ENCODE measurements around the gene DENND1B.
"Not testable (repeated sequence)": the region's sequence is repeated elsewhere in the genome, so short reads cannot be mapped to it uniquely, and the experiment has no call there.

The DENND1B gene

GRCh38 chr1:197541411-197541810, 233.9 kb downstream of the DENND1B start:
- Histone ChIP-seq H3K27ac (ENCODE audit: low read length) (no peak overlapping the region), H3K36me3 (ENCODE audit: control insufficient read depth, insufficient read depth, low read length) (no peaks in the 10 kb centered on the region), H3K27me3 (ENCODE audit: control insufficient read depth, insufficient read depth, low read length) (no peaks in the 10 kb centered on the region), H3K4me1 (ENCODE audit: control insufficient read depth, insufficient read depth, low read length) (no peaks in the 10 kb centered on the region), H3K9me3 (ENCODE audit: control insufficient read depth, insufficient read depth, low read length) (no peaks in the 10 kb centered on the region), H3K4me3 (ENCODE audit: low read length) (no peak overlapping the region)
- no peak for DNase-seq (ENCODE audit: low read depth, low spot score)

- Histone ChIP-seq H3K27ac (ENCODE audit: low read length) (no peak overlapping the region), H3K36me3 (ENCODE audit: control insufficient read depth, insufficient read depth, low read length) (no peaks in the 10 kb centered on the region), H3K27me3 (ENCODE audit: control insufficient read depth, insufficient read depth, low read length) (no peaks in the 10 kb centered on the region), H3K4me1 (ENCODE audit: control insufficient read depth, insufficient read depth, low read length) (no peaks in the 10 kb centered on the region), H3K4me3 (ENCODE audit: low read length) (no peak overlapping the region), H3K9me3 (ENCODE audit: control insufficient read depth, insufficient read depth, low read length) (no peaks in the 10 kb centered on the region)
- no peak for DNase-seq (ENCODE audit: low read depth, low spot score)
- WGBS (ENCODE audit: insufficient coverage, insufficient read length), result no CpG with 5 or more reads among the region's 4 CpGs
Measured at GRCh38 chr1:197526736-197527371, 248.4 kb downstream of the DENND1B start.

GRCh38 chr1:197521118-197521739, 254.1 kb downstream of the DENND1B start:
- DNase-seq (ENCODE audit: low read depth, low spot score), result no peak
- WGBS (ENCODE audit: insufficient coverage, insufficient read length), result no CpG with 5 or more reads among the region's 2 CpGs

DNA sequence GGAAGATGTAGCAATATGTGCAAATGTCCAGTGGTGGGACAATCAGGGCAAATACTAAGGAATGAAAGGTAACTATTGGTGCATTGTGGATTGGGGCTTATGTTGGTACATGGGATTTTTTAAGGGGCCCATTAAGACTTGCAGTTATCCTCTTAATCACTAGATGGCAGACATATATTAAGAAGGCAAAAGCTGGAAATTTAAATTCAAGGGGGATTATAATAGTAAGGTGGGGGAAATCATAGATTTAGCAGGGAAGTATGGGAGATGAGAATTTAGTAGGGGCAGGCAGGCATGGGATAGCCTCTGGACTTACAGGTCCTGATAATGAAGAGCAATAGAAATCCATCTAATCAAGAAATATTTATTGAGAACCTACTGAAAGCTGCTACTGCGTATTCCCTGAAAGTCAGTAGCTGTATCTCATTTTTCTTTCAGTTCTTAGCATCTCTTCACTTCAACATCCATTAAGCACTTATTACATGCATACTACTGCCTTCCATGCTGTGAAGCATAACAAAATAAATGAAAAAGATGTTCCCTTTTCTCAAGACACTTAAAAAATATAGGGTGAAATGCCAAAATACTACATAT, 255.4 kb downstream of the DENND1B start:
- no CpG with 5 or more reads among the region's 1 CpG for WGBS (ENCODE audit: insufficient coverage, insufficient read length)
- no peaks in the 10 kb centered on the region for H3K36me3 ChIP-seq (ENCODE audit: control insufficient read depth, insufficient read depth, low read length)
- H3K4me3 ChIP-seq (ENCODE audit: low read length), result no peak overlapping the region
- H3K27ac ChIP-seq (ENCODE audit: low read length), result no peak overlapping the region
- H3K4me1 ChIP-seq (ENCODE audit: control insufficient read depth, insufficient read depth, low read length), result no peaks in the 10 kb centered on the region
- no peaks in the 10 kb centered on the region for H3K9me3 ChIP-seq (ENCODE audit: control insufficient read depth, insufficient read depth, low read length)
- no peak for DNase-seq (ENCODE audit: low read depth, low spot score)
- H3K27me3 ChIP-seq (ENCODE audit: control insufficient read depth, insufficient read depth, low read length), result no peaks in the 10 kb centered on the region

More at GRCh38 chr1:197521118-197521739, 254.1 kb downstream of the DENND1B start:
- Histone ChIP-seq H3K9me3 (ENCODE audit: control insufficient read depth, insufficient read depth, low read length) (no peaks in the 10 kb centered on the region), H3K27me3 (ENCODE audit: control insufficient read depth, insufficient read depth, low read length) (no peaks in the 10 kb centered on the region), H3K4me3 (ENCODE audit: low read length) (no peak overlapping the region), H3K27ac (ENCODE audit: low read length) (no peak overlapping the region), H3K4me1 (ENCODE audit: control insufficient read depth, insufficient read depth, low read length) (no peaks in the 10 kb centered on the region), H3K36me3 (ENCODE audit: control insufficient read depth, insufficient read depth, low read length) (no peaks in the 10 kb centered on the region)

- no CpG with 5 or more reads among the region's 1 CpG for WGBS (ENCODE audit: insufficient coverage, insufficient read length)
- H3K4me3 ChIP-seq (ENCODE audit: low read length), result no peak overlapping the region
Measured at GRCh38 chr1:197515421-197515820, 259.9 kb downstream of the DENND1B start.

GRCh38 chr1:197510691-197511378, 264.4 kb downstream of the DENND1B start:
- H3K4me1 ChIP-seq (ENCODE audit: control insufficient read depth, insufficient read depth, low read length), result no peaks in the 10 kb centered on the region
- H3K27me3 ChIP-seq (ENCODE audit: control insufficient read depth, insufficient read depth, low read length), result no peaks in the 10 kb centered on the region
- H3K4me3 ChIP-seq (ENCODE audit: low read length), result no peak overlapping the region
- no peaks in the 10 kb centered on the region for H3K9me3 ChIP-seq (ENCODE audit: control insufficient read depth, insufficient read depth, low read length)
- DNase-seq (ENCODE audit: low read depth, low spot score), result no peak
- WGBS (ENCODE audit: insufficient coverage, insufficient read length), result no CpG with 5 or more reads among the region's 4 CpGs
- no peak overlapping the region for H3K27ac ChIP-seq (ENCODE audit: low read length)
- H3K36me3 ChIP-seq (ENCODE audit: control insufficient read depth, insufficient read depth, low read length), result no peaks in the 10 kb centered on the region

More at GRCh38 chr1:197515421-197515820, 259.9 kb downstream of the DENND1B start:
- no peaks in the 10 kb centered on the region for H3K4me1 ChIP-seq (ENCODE audit: control insufficient read depth, insufficient read depth, low read length)
- H3K27me3 ChIP-seq (ENCODE audit: control insufficient read depth, insufficient read depth, low read length), result no peaks in the 10 kb centered on the region
- no peaks in the 10 kb centered on the region for H3K36me3 ChIP-seq (ENCODE audit: control insufficient read depth, insufficient read depth, low read length)
- no peak overlapping the region for H3K27ac ChIP-seq (ENCODE audit: low read length)
- H3K9me3 ChIP-seq (ENCODE audit: control insufficient read depth, insufficient read depth, low read length), result no peaks in the 10 kb centered on the region
- no peak for DNase-seq (ENCODE audit: low read depth, low spot score)

DNA sequence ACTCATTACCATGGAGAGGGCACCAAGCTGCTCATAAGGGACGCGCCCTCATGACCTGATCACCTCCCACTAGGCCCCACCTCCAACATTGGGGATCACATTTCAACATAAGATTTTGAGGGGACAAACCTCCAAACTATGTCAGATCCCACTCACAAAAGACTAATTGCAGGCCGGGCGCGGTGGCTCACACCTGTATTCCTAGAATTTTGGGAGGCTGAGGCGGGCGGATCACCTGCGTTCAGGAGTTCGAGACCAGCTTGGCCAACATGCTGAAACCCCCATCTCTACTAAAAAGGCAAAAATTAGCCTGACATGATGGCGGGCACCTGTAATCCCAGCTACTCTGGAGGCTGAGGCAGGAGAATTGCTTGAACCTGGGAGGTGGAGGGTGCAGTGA, 278.6 kb downstream of the DENND1B start:
- Histone ChIP-seq H3K4me3 (ENCODE audit: low read length) (no peak overlapping the region), H3K9me3 (ENCODE audit: control insufficient read depth, insufficient read depth, low read length) (no peaks in the 10 kb centered on the region), H3K4me1 (ENCODE audit: control insufficient read depth, insufficient read depth, low read length) (no peaks in the 10 kb centered on the region), H3K27me3 (ENCODE audit: control insufficient read depth, insufficient read depth, low read length) (no peaks in the 10 kb centered on the region), H3K36me3 (ENCODE audit: control insufficient read depth, insufficient read depth, low read length) (no peaks in the 10 kb centered on the region), H3K27ac (ENCODE audit: low read length) (no peak overlapping the region)
- DNase-seq (ENCODE audit: low read depth, low spot score), result no peak
- WGBS (ENCODE audit: insufficient coverage, insufficient read length), result no CpG with 5 or more reads among the region's 10 CpGs

DNA sequence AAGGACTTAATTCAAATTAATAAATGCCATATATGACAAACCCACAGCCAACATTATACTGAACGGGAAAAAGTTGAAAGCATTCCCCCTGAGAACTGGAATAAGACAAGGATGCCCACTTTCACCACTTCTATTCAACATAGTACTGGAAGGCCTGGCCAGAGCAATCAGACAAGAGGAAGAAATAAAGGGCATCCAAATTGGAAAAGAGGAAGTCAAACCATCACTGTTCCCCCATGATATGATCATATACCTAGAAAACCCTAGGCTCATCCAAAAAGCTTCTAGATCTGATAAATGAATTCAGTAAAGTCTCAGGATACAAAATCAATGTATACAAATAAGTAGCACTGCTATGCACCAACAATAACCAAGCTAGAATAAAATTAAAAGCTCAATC, 283.8 kb downstream of the DENND1B start:
- not testable (repeated sequence) for H3K36me3 ChIP-seq (ENCODE audit: control insufficient read depth, insufficient read depth, low read length); H3K4me1 ChIP-seq (ENCODE audit: control insufficient read depth, insufficient read depth, low read length); H3K9me3 ChIP-seq (ENCODE audit: control insufficient read depth, insufficient read depth, low read length); DNase-seq (ENCODE audit: low read depth, low spot score); H3K4me3 ChIP-seq (ENCODE audit: low read length); H3K27me3 ChIP-seq (ENCODE audit: control insufficient read depth, insufficient read depth, low read length); H3K27ac ChIP-seq (ENCODE audit: low read length)
- no CpG with 5 or more reads among the region's 1 CpG for WGBS (ENCODE audit: insufficient coverage, insufficient read length)

DNA sequence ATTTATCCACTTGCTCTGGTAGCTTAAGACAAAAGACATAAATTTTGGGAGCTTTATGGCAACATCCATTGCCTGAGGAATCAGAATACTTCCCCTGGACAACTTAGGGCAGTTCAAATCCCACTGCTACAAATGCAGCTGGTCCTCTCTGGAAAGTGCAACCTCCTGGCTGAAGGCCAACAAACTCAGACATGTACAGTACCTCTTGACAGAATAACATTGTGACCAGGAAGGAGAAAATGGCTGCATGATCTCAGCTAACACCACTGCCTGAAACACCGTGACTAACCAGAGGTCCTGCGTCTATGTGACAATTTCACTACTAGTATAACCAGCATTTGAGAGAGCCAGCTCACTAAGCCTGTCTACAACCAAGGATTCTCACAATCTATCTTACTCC, 288.3 kb downstream of the DENND1B start:
- no peak overlapping the region for H3K4me3 ChIP-seq (ENCODE audit: low read length)
- WGBS (ENCODE audit: insufficient coverage, insufficient read length), result no CpG with 5 or more reads among the region's 2 CpGs
- H3K27ac ChIP-seq (ENCODE audit: low read length), result no peak overlapping the region
- DNase-seq (ENCODE audit: low read depth, low spot score), result no peak
- no peaks in the 10 kb centered on the region for H3K9me3 ChIP-seq (ENCODE audit: control insufficient read depth, insufficient read depth, low read length)
- no peaks in the 10 kb centered on the region for H3K27me3 ChIP-seq (ENCODE audit: control insufficient read depth, insufficient read depth, low read length)
- H3K4me1 ChIP-seq (ENCODE audit: control insufficient read depth, insufficient read depth, low read length), result no peaks in the 10 kb centered on the region
- no peaks in the 10 kb centered on the region for H3K36me3 ChIP-seq (ENCODE audit: control insufficient read depth, insufficient read depth, low read length)

DNA sequence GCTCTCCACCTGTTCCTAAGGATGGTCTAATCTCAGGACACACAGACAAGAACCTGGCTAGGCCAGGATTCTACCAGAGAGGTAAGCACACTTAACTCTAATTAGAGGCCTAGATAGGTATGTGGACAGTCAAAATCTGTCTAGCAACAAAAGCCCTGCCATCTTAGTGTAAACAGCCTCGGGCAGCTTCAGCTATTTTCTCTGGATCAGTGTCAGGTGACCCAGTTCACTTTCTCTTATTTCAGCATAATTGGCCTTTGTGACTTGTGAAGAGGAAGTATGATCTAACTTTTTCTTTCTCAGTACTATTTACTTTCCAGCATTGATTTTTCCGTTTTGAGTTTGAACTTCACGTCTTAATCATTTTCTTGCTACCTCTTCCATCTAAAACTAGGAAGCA, 289.5 kb downstream of the DENND1B start:
- no peaks in the 10 kb centered on the region for H3K36me3 ChIP-seq (ENCODE audit: control insufficient read depth, insufficient read depth, low read length)
- no CpG with 5 or more reads among the region's 3 CpGs for WGBS (ENCODE audit: insufficient coverage, insufficient read length)
- no peak for DNase-seq (ENCODE audit: low read depth, low spot score)

More for the DNA sequence above, 289.5 kb downstream of the DENND1B start:
- Histone ChIP-seq H3K27ac (ENCODE audit: low read length) (no peak overlapping the region), H3K9me3 (ENCODE audit: control insufficient read depth, insufficient read depth, low read length) (no peaks in the 10 kb centered on the region), H3K4me1 (ENCODE audit: control insufficient read depth, insufficient read depth, low read length) (no peaks in the 10 kb centered on the region), H3K27me3 (ENCODE audit: control insufficient read depth, insufficient read depth, low read length) (no peaks in the 10 kb centered on the region), H3K4me3 (ENCODE audit: low read length) (no peak overlapping the region)
